ENCODE results near the gene ABCC9. TPM values are rescaled to one million over a fixed set of nuclear protein-coding genes. Genes with fewer than 3 reads are reported as not detected.

Gene ABCC9
- total RNA-seq, 1 donor from 2014 or later = 13.0 TPM

Small RNA genes within 50 kb of the gene (small RNA-seq; reads per million reads assigned to genes)
- gene AC008250.2 = not detected

Other genes with a start within 250 kb of the ABCC9 start
- gene KCNJ8, start 166.7 kb downstream of the ABCC9 start, total RNA-seq = 6.5 TPM
- 52.2 TPM for gene CMAS, start 104.8 kb upstream of the ABCC9 start, total RNA-seq

Data from frontal cortex (tissue), 1 donor.